NCI-H146 (cell line): Measurements from ENCODE around the gene ACVRL1.

Experiments
- DNase-seq: peaks from one replicate; lab custom pipeline; 2025; lab: John Stamatoyannopoulos, UW

Gene ACVRL1

GRCh38 chr12:51900323-51900889 lies 6.9 kb upstream of the ACVRL1 start:
- DNase-seq: no peak

GRCh38 chr12:51901121-51901817 lies 6.0 kb upstream of the ACVRL1 start:
- DNase-seq: no peak

GRCh38 chr12:51901881-51902280 lies 5.4 kb upstream of the ACVRL1 start:
- DNase-seq: no peak

GRCh38 chr12:51904951-51905470 lies 2.3 kb upstream of the ACVRL1 start:
- DNase-seq: no peak

GRCh38 chr12:51905471-51906429 lies 1.6 kb upstream of the ACVRL1 start:
- no peak for DNase-seq

- no peak for DNase-seq
Observed at GRCh38 chr12:51906430-51907082, 748 bp upstream of the ACVRL1 start.

GRCh38 chr12:51907856-51908425 lies 637 bp downstream of the ACVRL1 start:
- DNase-seq: no peak

- no peak for DNase-seq
Observed at GRCh38 chr12:51908876-51909592, 1.7 kb downstream of the ACVRL1 start.

- no peak for DNase-seq
Observed at GRCh38 chr12:51910168-51910567, 2.9 kb downstream of the ACVRL1 start.

- DNase-seq: no peak
Observed at GRCh38 chr12:51910691-51911090, 3.4 kb downstream of the ACVRL1 start.

- no peak for DNase-seq
Observed at GRCh38 chr12:51911307-51911706, 4.0 kb downstream of the ACVRL1 start.

- no peak for DNase-seq
Observed at GRCh38 chr12:51911788-51912711, 4.7 kb downstream of the ACVRL1 start.

- no peak for DNase-seq
Observed at GRCh38 chr12:51913071-51914033, 6.0 kb downstream of the ACVRL1 start.

- DNase-seq: no peak
Observed at GRCh38 chr12:51914034-51914923, 7.0 kb downstream of the ACVRL1 start.

- DNase-seq: no peak
Observed at GRCh38 chr12:51915003-51915625, 7.8 kb downstream of the ACVRL1 start.

GRCh38 chr12:51915951-51916350 lies 8.6 kb downstream of the ACVRL1 start:
- DNase-seq: no peak

- no peak for DNase-seq
Observed at GRCh38 chr12:51917041-51917590, 9.8 kb downstream of the ACVRL1 start.
